ENCODE results near the gene IPO11.
"Not testable (repeated sequence)": the region's sequence is repeated elsewhere in the genome, so short reads cannot be mapped to it uniquely, and the experiment has no call there.

Gene IPO11

GRCh38 chr5:62621280-62621679 is 208.7 kb downstream of the IPO11 start:
- no peak for DNase-seq (ENCODE audit: low read depth)
- no peak overlapping the region for H3K4me3 ChIP-seq (ENCODE audit: low read depth, low read length)

GRCh38 chr5:62623271-62623670 is 210.7 kb downstream of the IPO11 start:
- H3K4me3 ChIP-seq (ENCODE audit: low read depth, low read length), result no peak overlapping the region
- no peak for DNase-seq (ENCODE audit: low read depth)

GRCh38 chr5:62624436-62624835 is 211.9 kb downstream of the IPO11 start:
- DNase-seq (ENCODE audit: low read depth); H3K4me3 ChIP-seq (ENCODE audit: low read depth, low read length): not testable (repeated sequence)

- no peak for DNase-seq (ENCODE audit: low read depth)
- no peak overlapping the region for H3K4me3 ChIP-seq (ENCODE audit: low read depth, low read length)
Measured at GRCh38 chr5:62626534-62626933, 214.0 kb downstream of the IPO11 start.

- no peak overlapping the region for H3K4me3 ChIP-seq (ENCODE audit: low read depth, low read length)
- DNase-seq (ENCODE audit: low read depth), result no peak
Measured at GRCh38 chr5:62627121-62627520, 214.6 kb downstream of the IPO11 start.

- no peak overlapping the region for H3K4me3 ChIP-seq (ENCODE audit: low read depth, low read length)
- no peak for DNase-seq (ENCODE audit: low read depth)
Measured at GRCh38 chr5:62627901-62628300, 215.3 kb downstream of the IPO11 start.

- H3K4me3 ChIP-seq (ENCODE audit: low read depth, low read length), result no peak overlapping the region
- DNase-seq (ENCODE audit: low read depth), result no peak
Measured at GRCh38 chr5:62631909-62632580, 219.5 kb downstream of the IPO11 start.

- no peak for DNase-seq (ENCODE audit: low read depth)
- H3K4me3 ChIP-seq (ENCODE audit: low read depth, low read length), result no peak overlapping the region
Measured at GRCh38 chr5:62633243-62633642, 220.7 kb downstream of the IPO11 start.

- DNase-seq (ENCODE audit: low read depth), result no peak
- no peak overlapping the region for H3K4me3 ChIP-seq (ENCODE audit: low read depth, low read length)
Measured at GRCh38 chr5:62640446-62640845, 227.9 kb downstream of the IPO11 start.

GRCh38 chr5:62642468-62642867 is 229.9 kb downstream of the IPO11 start:
- H3K4me3 ChIP-seq (ENCODE audit: low read depth, low read length), result no peak overlapping the region
- no peak for DNase-seq (ENCODE audit: low read depth)

- DNase-seq (ENCODE audit: low read depth), result no peak
- no peak overlapping the region for H3K4me3 ChIP-seq (ENCODE audit: low read depth, low read length)
Measured at GRCh38 chr5:62643556-62644451, 231.2 kb downstream of the IPO11 start.

- no peak for DNase-seq (ENCODE audit: low read depth)
- H3K4me3 ChIP-seq (ENCODE audit: low read depth, low read length), result no peak overlapping the region
Measured at GRCh38 chr5:62645223-62645622, 232.7 kb downstream of the IPO11 start.

GRCh38 chr5:62647241-62647640 is 234.7 kb downstream of the IPO11 start:
- no peak for DNase-seq (ENCODE audit: low read depth)
- no peak overlapping the region for H3K4me3 ChIP-seq (ENCODE audit: low read depth, low read length)

GRCh38 chr5:62649025-62649424 is 236.5 kb downstream of the IPO11 start:
- DNase-seq (ENCODE audit: low read depth), result no peak

GRCh38 chr5:62649476-62650113 is 237.0 kb downstream of the IPO11 start:
- no peak for DNase-seq (ENCODE audit: low read depth)
- no peak overlapping the region for H3K4me3 ChIP-seq (ENCODE audit: low read depth, low read length)

More at GRCh38 chr5:62649025-62649424, 236.5 kb downstream of the IPO11 start:
- no peak overlapping the region for H3K4me3 ChIP-seq (ENCODE audit: low read depth, low read length)

- H3K4me3 ChIP-seq (ENCODE audit: low read depth, low read length), result no peak overlapping the region
- no peak for DNase-seq (ENCODE audit: low read depth)
Measured at GRCh38 chr5:62650197-62650596, 237.6 kb downstream of the IPO11 start.

- H3K4me3 ChIP-seq (ENCODE audit: low read depth, low read length), result no peak overlapping the region
- no peak for DNase-seq (ENCODE audit: low read depth)
Measured at GRCh38 chr5:62652225-62652624, 239.7 kb downstream of the IPO11 start.

- no peak overlapping the region for H3K4me3 ChIP-seq (ENCODE audit: low read depth, low read length)
- no peak for DNase-seq (ENCODE audit: low read depth)
Measured at GRCh38 chr5:62653001-62653863, 240.7 kb downstream of the IPO11 start.

GRCh38 chr5:62653864-62654575 is 241.5 kb downstream of the IPO11 start:
- H3K4me3 ChIP-seq (ENCODE audit: low read depth, low read length), result no peak overlapping the region
- no peak for DNase-seq (ENCODE audit: low read depth)
